Activated CD4-positive, alpha-beta T cell treated with anti-CD3 and anti-CD28 coated beads for 24 hours (primary cell): ENCODE measurements around the gene RMRP.
A peak's percentile ranks its signal among the peaks of the same experiment; 100 is the strongest.

Experiments
- DNase-seq, 2 donors: peaks; one replicate each; pipeline ENCODE4 v3.0.0-alpha.2; 2020; ENCODE audit warnings: low read depth in 2 of 2

Gene RMRP

GRCh38 chr9:35611230-35611797, 46.5 kb downstream of the RMRP start:
- DNase-seq: peak; percentile 36 to 44

DNA sequence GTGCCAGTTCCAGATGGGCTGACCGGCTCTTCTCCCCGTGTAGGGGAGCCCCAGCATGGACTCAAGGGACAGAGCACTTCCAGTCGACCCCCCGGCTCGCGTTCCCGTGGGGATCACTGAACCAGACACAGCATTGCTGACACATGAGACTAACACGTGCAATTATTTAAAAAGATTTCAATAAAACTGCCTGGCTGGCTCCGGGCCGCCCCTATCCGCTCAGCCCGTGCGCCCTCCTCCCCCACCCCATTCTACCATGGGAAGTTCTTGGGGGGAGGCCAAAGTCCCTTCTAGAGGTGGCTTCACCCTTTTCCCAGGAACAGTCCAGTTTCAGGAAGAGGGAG, 48.0 kb downstream of the RMRP start:
- DNase-seq: no peak

GRCh38 chr9:35609001-35609819, 48.6 kb downstream of the RMRP start:
- no peak for DNase-seq

DNA sequence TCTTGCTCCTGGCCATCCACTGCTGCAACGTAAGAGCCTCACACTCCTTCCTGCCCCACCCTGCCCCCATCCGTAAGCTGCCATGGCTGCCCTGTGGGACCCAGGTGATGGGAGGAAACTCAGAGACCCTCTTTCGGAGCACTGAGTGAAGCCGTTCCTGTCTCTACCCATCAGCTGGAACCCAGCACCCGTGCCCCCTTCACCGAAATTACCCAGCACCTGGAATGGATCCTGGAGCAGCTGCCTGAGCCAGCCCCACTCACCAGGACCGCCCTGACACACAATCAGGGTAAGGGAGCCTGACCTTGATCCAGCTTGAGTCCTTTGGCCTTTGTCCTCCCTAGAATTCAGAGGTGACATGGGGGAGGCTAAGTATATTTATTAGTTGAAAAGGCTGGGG, 49.6 kb downstream of the RMRP start:
- no peak for DNase-seq
